HUES64 (cell line): ENCODE results near the gene RILP.
A peak's percentile ranks its signal among the peaks of the same experiment; 100 is the strongest.
"Not testable (repeated sequence)": the region's sequence is repeated elsewhere in the genome, so short reads cannot be mapped to it uniquely, and the experiment has no call there.

Experiments
- H3K27ac ChIP-seq: 2 replicates; pipeline ENCODE4 v1.7.0; 2013; ENCODE audit warnings: low read depth, low read length, inconsistent platforms
- H3K27me3 ChIP-seq: 2 replicates; pipeline ENCODE4 v1.6.1; 2013; ENCODE audit warnings: mild to moderate bottlenecking, low read length; ENCODE audit not compliant: insufficient read depth
- H3K36me3 ChIP-seq: 2 replicates; pipeline ENCODE4 v1.6.1; 2013; ENCODE audit warnings: mild to moderate bottlenecking, low read length; ENCODE audit not compliant: insufficient read depth
- H3K4me1 ChIP-seq: 2 replicates; pipeline ENCODE4 v1.6.1; 2013; ENCODE audit warnings: mild to moderate bottlenecking, low read length, moderate library complexity; ENCODE audit not compliant: insufficient read depth
- H3K4me3 ChIP-seq: 2 replicates; pipeline ENCODE4 v1.5.1; 2013; ENCODE audit warnings: mild to moderate bottlenecking, low read length, moderate library complexity
- H3K9ac ChIP-seq: 2 replicates; pipeline ENCODE4 v1.6.1; 2013; ENCODE audit warnings: mild to moderate bottlenecking, low read depth, low read length
- H3K9me3 ChIP-seq: 2 replicates; pipeline ENCODE4 v1.6.1; 2013; ENCODE audit warnings: low read depth, low read length; ENCODE audit not compliant: insufficient read depth
- WGBS: fragments of 150-250, 120-280 bp; methylation state at CpG from one replicate; pipeline ENCODE4 v1.1.7; 2013; ENCODE audit warnings: missing lambda C conversion rate; 5-methylcytosine and 5-hydroxymethylcytosine counted together

Gene RILP

DNA sequence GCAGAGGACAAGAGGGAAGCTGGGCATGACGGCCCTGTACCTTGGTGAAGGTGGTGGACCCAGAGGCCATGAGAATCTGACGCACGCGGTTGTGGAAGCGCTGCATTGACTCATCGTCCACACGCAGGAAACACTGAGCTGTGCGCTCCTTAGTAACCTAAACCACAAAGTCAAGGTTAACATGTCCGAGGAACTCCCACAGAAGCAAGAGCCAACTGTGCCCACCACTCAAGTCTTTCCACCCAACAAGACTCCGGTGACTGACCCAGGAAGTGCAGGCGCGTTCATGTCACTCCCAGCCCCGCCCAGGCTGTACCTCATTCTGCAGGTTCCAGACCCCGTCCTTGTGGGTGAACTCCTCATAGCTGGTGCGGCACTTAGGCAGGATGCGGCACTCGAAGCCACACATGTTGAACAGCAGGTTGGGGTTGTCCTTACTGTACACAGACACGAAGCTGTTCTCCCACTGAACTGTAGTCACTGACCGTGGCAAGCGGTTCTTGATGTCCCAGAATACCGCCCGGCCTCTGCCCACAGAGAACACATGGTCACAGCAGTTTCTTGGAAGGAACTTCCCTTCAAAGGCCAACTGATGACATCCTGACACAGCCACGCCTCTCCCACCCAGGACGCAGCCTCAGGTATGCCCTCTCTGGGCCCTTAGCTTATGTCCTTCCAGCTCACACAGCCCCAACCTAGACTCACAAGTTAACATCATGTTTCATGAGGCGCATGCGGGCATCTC, 23.5 kb upstream of the RILP start:
- H3K36me3 ChIP-seq: peaks cover 92% of the 10 kb centered on the region
- H3K9ac ChIP-seq: no peak overlapping the region
- no peaks in the 10 kb centered on the region for H3K4me1 ChIP-seq
- H3K27me3 ChIP-seq: no peaks in the 10 kb centered on the region
- H3K27ac ChIP-seq: no peak overlapping the region
- H3K4me3 ChIP-seq: no peak overlapping the region
- H3K9me3 ChIP-seq: no peaks in the 10 kb centered on the region
- 96% methylated on average over 26 of the region's 26 CpGs for WGBS

DNA sequence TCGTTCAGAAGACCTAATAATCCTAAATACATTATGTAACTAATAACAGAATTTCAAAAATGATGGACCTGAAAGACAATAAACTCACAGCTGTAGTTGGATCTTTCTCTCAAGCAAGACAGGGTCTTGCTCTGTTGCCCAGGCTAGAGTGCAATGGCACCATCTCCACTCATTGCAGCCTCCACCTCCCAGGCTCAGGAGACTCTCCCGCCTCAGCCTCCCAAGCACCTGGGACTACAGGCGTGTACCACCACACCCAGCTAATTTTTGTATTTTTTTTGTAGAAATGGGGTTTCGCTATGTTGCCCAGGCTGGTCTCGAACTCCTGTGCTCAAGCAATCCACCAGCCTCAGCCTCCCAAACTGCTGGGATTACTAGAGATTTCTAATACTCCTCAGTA, 14.3 kb upstream of the RILP start:
- not testable (repeated sequence) for H3K4me1 ChIP-seq, H3K9ac ChIP-seq, H3K9me3 ChIP-seq, H3K27me3 ChIP-seq, H3K27ac ChIP-seq, H3K4me3 ChIP-seq
- 98% methylated on average over 4 of the region's 5 CpGs for WGBS
- peaks cover 90% of the 10 kb centered on the region for H3K36me3 ChIP-seq

- 95% methylated on average over 12 of the region's 12 CpGs for WGBS
Measured at GRCh38 chr17:1661045-1661444, 11.4 kb upstream of the RILP start.

DNA sequence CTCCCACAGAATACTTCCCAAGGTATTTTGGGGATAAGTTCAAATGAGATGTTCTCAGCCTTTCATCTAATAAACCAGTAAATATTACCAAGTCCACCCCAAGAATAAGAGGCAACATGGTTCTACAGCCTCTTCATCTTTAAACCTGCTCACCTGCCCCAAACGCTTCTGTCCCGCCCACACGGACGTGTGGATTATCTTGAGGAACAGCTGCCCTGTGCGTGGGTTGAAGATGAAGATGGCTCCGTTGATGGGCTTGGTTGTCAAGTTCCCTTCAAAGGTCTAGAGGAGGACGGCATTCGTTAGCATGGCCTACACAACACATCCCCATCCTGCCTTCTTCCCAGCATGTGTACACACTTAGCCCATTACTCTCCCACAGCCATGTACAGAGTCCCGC, 8.4 kb upstream of the RILP start:
- no peak overlapping the region for H3K27ac ChIP-seq
- no peak overlapping the region for H3K4me3 ChIP-seq
- peaks cover 95% of the 10 kb centered on the region for H3K36me3 ChIP-seq
- H3K4me1 ChIP-seq: no peaks in the 10 kb centered on the region
- H3K27me3 ChIP-seq: no peaks in the 10 kb centered on the region
- no peaks in the 10 kb centered on the region for H3K9me3 ChIP-seq
- WGBS: 98% methylated on average over 9 of the region's 9 CpGs
- no peak overlapping the region for H3K9ac ChIP-seq

More at GRCh38 chr17:1661045-1661444, 11.4 kb upstream of the RILP start:
- Histone ChIP-seq H3K9me3 (no peaks in the 10 kb centered on the region), H3K4me1 (no peaks in the 10 kb centered on the region), H3K27ac (no peak overlapping the region), H3K36me3 (peaks cover 94% of the 10 kb centered on the region), H3K4me3 (no peak overlapping the region), H3K9ac (no peak overlapping the region), H3K27me3 (no peaks in the 10 kb centered on the region)

- no peak overlapping the region for H3K27ac ChIP-seq
- 97% methylated on average over 14 of the region's 14 CpGs for WGBS
- no peaks in the 10 kb centered on the region for H3K27me3 ChIP-seq
- no peak overlapping the region for H3K9ac ChIP-seq
- peaks cover 84% of the 10 kb centered on the region for H3K36me3 ChIP-seq
- H3K4me3 ChIP-seq: no peak overlapping the region
- H3K4me1 ChIP-seq: no peaks in the 10 kb centered on the region
- H3K9me3 ChIP-seq: no peaks in the 10 kb centered on the region
Measured at GRCh38 chr17:1653735-1654134, 4.1 kb upstream of the RILP start.

GRCh38 chr17:1652794-1653193, 3.1 kb upstream of the RILP start:
- not testable (repeated sequence) for H3K4me3 ChIP-seq, H3K9ac ChIP-seq, H3K4me1 ChIP-seq, H3K27ac ChIP-seq, H3K9me3 ChIP-seq, H3K27me3 ChIP-seq
- 93% methylated on average over 7 of the region's 7 CpGs for WGBS
- H3K36me3 ChIP-seq: peaks cover 74% of the 10 kb centered on the region

DNA sequence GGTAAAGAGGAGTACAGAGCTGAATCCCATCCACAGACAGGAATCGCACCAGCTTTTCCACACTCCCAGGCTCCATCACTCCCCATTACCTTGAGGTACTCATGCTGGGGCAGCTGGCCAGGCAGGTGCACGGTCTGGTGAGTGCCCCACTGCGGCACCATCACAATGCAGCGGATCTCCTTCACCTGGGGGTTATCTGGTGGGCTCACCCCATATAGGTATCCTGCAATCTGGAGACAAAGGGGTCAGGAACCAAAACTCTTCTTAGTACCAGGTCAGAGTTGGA, 1.8 kb upstream of the RILP start:
- Histone ChIP-seq H3K27me3 (no peaks in the 10 kb centered on the region), H3K36me3 (peaks cover 62% of the 10 kb centered on the region), H3K4me1 (0 out of 2 replicates have a peak, but pooled peaks cover 3% of the 10 kb centered on the region), H3K27ac (no peak overlapping the region), H3K4me3 (no peak overlapping the region), H3K9ac (no peak overlapping the region), H3K9me3 (no peaks in the 10 kb centered on the region)
- WGBS: 90% methylated on average over 4 of the region's 4 CpGs

DNA sequence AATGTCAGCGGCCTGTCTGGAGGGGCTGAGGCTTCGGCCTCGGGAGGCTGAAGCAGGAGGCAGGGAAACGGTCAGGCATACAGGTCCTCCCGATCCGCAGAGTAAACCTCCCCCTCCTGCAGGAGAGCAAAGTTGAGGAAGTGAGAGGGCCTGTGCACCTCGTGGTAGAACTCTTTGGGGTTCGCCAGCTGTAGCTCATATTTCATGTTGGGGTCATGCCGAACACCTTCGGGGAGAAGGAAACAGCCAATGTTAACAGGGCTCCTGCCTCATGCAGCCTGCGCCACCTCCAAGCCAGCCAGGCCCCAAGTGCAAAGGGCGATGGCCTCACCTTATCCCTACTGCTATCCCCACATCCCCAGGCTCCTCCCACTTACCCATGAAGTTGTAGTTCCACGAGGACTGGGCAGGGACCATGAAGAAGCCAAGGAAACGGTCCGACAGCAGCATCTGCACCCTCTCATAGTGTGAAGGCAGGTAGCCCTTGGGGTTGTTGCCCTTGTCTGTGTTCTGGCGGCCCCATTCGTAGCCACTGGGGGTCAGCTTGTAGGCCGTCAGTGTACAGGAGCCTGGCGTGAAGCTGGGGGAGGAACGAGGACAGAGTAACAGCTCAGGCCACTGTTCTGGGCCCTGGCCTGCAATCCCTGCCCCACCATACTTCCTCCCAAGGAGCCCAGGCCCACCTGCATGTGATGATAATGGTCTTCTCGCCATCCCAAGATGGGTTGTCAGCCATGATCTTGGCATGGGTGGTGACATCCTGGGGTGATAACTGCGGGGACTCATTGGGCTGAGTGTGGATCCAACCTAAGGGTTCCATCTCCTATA, 1.3 kb upstream of the RILP start:
- no peak overlapping the region for H3K9ac ChIP-seq
- H3K9me3 ChIP-seq: no peaks in the 10 kb centered on the region
- H3K27ac ChIP-seq: no peak overlapping the region
- no peaks in the 10 kb centered on the region for H3K27me3 ChIP-seq
- H3K36me3 ChIP-seq: peaks cover 56% of the 10 kb centered on the region
- no peak overlapping the region for H3K4me3 ChIP-seq
- 94% methylated on average over 22 of the region's 22 CpGs for WGBS
- H3K4me1 ChIP-seq: 0 out of 2 replicates have a peak, but pooled peaks cover 4% of the 10 kb centered on the region

- Histone ChIP-seq H3K27me3 (peaks cover 9% of the 10 kb centered on the region), H3K9me3 (no peaks in the 10 kb centered on the region), H3K27ac (peak overlapping the region; percentile 81; the same call in 1 of the 2 replicates), H3K9ac (peak overlapping the region; percentile 57; the same call in 1 of the 2 replicates), H3K36me3 (peaks cover 41% of the 10 kb centered on the region), H3K4me1 (0 out of 2 replicates have a peak, but pooled peaks cover 16% of the 10 kb centered on the region), H3K4me3 (peak overlapping the region; percentile 74)
- under 1% methylated on average over 99 of the region's 100 CpGs for WGBS
Measured at GRCh38 chr17:1648963-1649843, 463 bp downstream of the RILP start.

GRCh38 chr17:1648173-1648962, 1.3 kb downstream of the RILP start:
- peaks cover 33% of the 10 kb centered on the region for H3K36me3 ChIP-seq
- no peak overlapping the region; the same call in 1 of the 2 replicates for H3K27ac ChIP-seq
- H3K27me3 ChIP-seq: peaks cover 17% of the 10 kb centered on the region
- no peaks in the 10 kb centered on the region for H3K9me3 ChIP-seq
- peak overlapping the region; percentile 60 for H3K4me3 ChIP-seq
- H3K4me1 ChIP-seq: 0 out of 2 replicates have a peak, but pooled peaks cover 19% of the 10 kb centered on the region
- H3K9ac ChIP-seq: peak overlapping the region; percentile 47
- 23% methylated on average over 54 of the region's 54 CpGs for WGBS
